Stimulated activated CD4-positive, alpha-beta T cell treated with anti-CD3 and anti-CD28 coated beads, Interleukin-12 subunit alpha, Interleukin-12 subunit beta, amount 100 ng/mL, for 48 hours (primary cell): ENCODE results near the gene FKBP6.
"Not testable (repeated sequence)": the region's sequence is repeated elsewhere in the genome, so short reads cannot be mapped to it uniquely, and the experiment has no call there.

ENCODE experiments used
- DNase-seq, 3 donors: peaks; one replicate each; pipeline ENCODE4 v3.0.0-alpha.2; 2020; ENCODE audit warnings: low read depth in 2 of 3, low spot score in 1 of 3

Gene FKBP6

DNA sequence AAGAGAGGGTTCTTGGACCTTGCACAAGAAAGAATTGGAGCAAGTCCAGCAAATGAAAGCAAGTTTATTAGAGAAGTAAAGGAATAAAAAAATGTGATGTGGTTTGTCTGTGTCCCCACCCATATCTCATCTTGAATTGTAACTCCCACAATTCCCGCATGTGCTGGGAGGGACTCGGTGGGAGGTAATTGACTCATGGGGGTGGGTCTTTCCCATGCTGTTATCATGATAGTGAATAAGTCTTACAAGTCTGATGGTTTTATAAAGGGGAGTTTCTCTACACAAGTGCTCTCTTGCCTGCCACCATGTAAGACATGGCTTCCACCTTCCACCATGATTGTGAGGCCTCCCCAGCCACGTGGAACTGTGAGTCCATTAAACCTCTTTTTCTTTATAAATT, 66.5 kb downstream of the FKBP6 start:
- DNase-seq = no peak

DNA sequence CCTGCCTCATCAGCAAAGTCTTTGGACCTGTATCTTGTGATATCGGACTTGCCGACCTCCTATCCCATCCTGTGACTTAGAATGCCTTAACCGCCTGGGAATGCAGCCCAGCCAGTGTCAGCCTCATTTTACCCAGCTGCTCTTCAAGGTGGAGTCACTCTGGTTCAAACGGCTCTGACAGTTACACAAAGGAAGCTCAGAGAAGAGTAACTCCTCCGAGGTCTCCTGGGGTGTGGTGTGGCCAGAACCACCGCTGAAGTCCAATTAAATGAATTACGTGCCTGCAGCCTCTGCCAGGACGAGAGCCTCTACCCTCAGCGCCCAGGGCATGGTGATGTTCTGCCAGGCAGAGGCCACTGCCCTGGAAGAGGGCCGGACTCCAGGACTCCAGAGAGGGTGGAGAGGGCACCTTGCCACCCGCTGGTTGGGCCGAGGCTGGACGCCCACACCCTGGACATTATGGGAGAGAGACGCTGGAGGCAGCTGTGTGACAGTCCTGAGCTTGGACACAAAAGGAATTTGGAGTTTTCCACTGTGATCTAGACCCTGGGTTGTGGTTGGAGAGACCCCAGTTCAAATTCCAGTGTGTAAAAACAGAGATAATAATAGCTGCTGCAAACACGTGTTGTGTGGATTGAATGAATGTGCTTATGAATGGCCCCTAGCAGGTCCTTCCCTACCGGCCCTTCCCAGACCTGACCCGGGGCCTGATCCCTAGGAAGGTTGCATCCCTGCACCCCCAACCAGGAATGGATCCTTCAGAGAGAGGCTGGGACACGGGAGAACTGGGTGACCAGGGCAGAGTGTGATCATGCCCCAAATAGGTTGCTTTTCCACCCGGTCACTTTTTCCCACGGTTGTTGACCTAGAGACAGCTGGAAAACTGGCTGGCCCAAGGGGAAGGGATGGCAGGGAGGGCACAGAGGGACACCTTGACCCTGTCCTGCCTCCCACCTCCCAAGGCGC, 67.9 kb downstream of the FKBP6 start:
- DNase-seq = no peak

DNA sequence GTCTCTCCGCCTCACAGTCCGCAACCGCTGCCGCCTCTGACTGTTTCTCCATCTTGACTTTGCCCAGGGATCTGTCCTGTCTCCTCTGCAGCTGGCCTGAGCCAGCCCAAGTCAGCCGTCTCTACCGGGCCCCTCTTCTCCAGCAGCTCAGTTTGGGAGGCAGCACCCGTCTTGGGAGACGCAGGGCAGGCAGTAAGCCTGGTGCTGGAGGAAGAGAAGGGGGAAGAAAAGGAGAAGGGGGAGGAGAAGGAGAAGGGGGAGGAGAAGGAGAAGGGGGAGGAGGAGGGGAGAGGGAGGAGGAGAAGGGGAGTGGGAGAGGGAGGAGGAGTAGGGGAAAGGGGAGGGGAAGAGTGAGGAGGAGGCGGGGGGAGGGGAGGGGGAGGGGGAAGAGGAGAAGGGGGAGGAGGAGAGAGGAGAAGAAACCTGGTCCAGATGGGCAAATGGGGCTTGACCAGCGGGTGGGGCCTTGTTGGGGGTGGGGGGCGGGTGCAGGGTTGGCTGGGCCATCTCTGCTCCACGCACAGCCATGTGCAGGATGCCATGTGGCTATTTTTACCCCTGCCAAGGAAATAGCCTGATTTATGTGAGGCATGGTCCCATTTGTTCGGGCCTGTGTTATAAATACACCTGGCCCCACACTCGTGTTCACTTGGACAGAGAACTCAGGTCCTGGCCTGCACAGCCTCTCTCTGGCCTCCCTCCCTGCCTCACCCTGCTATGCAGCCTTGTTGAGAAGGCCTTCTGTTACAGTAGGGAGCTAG, 69.7 kb downstream of the FKBP6 start:
- no peak for DNase-seq

DNA sequence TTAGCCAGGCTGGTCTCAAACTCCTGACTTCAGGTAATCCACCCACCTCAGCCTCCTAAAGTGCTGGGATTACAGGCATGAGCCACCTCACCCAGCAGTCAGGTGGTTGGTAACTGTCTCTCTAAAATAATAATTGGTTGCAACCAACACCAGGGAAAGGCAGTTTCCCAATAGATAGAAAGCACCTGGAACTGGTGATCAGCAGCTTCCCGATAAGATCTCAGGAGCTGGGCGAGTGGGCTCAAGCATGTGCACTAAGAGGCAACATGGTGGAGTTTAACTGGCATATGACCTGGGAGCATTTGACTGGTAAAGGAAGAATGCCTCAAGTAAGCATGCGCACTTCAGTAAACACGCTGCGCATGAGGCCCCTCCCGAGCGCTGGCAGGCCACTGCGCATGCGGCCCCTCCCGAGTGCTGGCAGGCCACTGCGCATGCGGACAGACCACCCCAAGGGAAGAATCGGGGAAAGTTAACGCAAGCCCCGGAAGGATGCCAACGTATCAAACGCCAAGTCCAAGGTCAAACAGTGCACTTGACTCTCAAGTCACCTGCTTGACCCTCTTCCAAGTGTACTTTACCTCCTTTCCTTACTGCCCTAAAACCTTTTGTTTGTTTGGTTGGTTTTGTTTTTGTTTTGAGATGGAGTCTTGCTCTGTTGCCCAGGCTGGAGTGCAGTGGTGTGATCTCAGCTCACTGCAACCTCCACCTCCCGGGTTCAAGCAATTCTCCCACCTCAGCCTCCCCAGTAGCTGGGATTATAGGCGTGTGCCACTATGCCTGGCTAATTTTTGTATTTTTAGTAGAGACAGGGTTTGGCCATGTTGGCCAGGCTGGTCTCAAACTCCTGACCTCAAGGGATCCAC, 71.5 kb downstream of the FKBP6 start:
- peak; percentile 18 to 53 (median 31) for DNase-seq

DNA sequence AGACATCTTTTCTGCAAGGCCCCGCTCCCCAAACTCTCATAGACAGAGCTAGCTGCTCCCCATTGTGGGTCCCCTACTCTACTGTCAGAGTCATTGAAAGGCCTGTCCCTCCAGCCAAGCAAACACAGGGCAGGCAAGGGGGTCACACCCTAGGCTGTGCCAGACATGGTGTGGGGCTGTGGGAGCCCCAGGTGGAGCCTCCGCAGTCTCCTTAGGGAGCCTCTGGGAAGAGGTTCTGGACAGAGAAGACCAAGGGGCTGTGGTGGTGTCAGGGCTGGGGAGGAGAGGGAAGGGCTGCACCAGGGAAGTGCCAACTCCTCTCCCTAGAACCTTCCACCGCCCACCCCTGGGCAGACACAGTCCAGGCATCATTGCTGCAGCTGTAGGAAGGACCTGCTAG, 76.9 kb downstream of the FKBP6 start:
- DNase-seq = not testable (repeated sequence)
